ENCODE results near the gene VWC2L. TPM values are rescaled to one million over a fixed set of nuclear protein-coding genes. Genes with fewer than 3 reads are reported as not detected.

Gene VWC2L
- polyA plus RNA-seq, 2 of the 4 experiments (the other 2 are of a cell fraction): not detected

DNA sequence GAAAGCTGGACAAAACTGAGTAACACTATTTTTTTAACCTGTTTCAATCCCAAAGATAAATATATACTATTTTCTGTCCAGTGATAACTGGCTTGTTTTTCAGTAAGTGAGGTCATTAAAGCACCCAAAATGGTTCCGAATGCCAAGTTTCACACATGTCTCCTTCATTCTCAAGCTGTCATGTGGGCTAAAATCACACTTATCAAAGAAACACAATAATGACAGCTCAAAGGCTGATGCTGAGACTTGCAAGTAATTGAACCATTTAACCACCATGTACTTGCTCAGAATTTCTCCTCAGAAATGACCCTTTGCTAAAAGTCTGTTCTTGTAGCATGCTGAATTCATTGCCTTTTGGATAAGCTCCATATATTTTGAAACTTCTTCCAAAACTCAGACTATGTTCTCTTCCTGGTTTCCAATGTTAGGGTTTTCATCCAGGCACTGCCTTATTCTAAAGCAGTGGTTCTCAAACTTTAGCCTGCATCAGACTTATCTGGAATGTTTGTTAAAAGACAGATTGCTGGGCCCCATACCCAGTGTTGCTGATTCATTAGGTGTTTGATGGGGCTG, 149.8 kb downstream of the VWC2L start:
- FAIRE-seq: no peak
- ATAC-seq: no peak
- no peak for TF ChIP-seq ZC3H11A (IDR thresholded peaks at IDR 0.05)
- TF ChIP-seq RNF2 (IDR thresholded peaks at IDR 0.05; ENCODE audit: borderline replicate concordance, low read depth): no peak
- no peak for TF ChIP-seq CBX2 (IDR thresholded peaks at IDR 0.05; ENCODE audit: borderline replicate concordance, low read depth)
- no peak for TF ChIP-seq HEYL (CRISPR knock-in tag; IDR thresholded peaks at IDR 0.05)
- TF ChIP-seq, protein P1, sequence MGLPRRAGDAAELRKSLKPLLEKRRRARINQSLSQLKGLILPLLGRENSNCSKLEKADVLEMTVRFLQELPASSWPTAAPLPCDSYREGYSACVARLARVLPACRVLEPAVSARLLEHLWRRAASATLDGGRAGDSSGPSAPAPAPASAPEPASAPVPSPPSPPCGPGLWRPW (IDR thresholded peaks at IDR 0.05): no peak
- no peak for TF ChIP-seq SREBF2 (IDR thresholded peaks at IDR 0.05)
- no peak for TF ChIP-seq CTCF (IDR thresholded peaks at IDR 0.05)
- TF ChIP-seq ZSCAN20 (CRISPR knock-in tag; IDR thresholded peaks at IDR 0.05): no peak
- no peak for TF ChIP-seq NPAS2 (CRISPR knock-in tag; IDR thresholded peaks at IDR 0.05; ENCODE audit: borderline replicate concordance)
- no peak for TF ChIP-seq ZFP36 (IDR thresholded peaks at IDR 0.05; ENCODE audit: borderline replicate concordance, partially characterized antibody)
- no peak for TF ChIP-seq HOXB5 (CRISPR knock-in tag; IDR thresholded peaks at IDR 0.05)
- no peak for TF ChIP-seq KDM5A (IDR thresholded peaks at IDR 0.05)
- no peak for TF ChIP-seq PHF8 (IDR thresholded peaks at IDR 0.05; ENCODE audit: borderline replicate concordance, low read depth)
- TF ChIP-seq BHLHE40 (IDR thresholded peaks at IDR 0.05; ENCODE audit: low read depth, low read length): no peak
- no peak for TF ChIP-seq JUNB (IDR thresholded peaks at IDR 0.05)
- TF ChIP-seq TFCP2L1 (CRISPR knock-in tag; IDR thresholded peaks at IDR 0.05): no peak
- TF ChIP-seq EP300 (IDR thresholded peaks at IDR 0.05): no peak
- TF ChIP-seq RARB (CRISPR knock-in tag; IDR thresholded peaks at IDR 0.05): no peak
- no peak for TF ChIP-seq CHD2 (IDR thresholded peaks at IDR 0.05; ENCODE audit: low read length, partially characterized antibody)
- no peak for TF ChIP-seq EHF (CRISPR knock-in tag; IDR thresholded peaks at IDR 0.05)
- POLR2A ChIA-PET: no interaction called here
- CTCF ChIA-PET: no interaction called here
- Histone ChIP-seq H3K4me1 (no peaks in the 10 kb centered on the region), H3K4me2 (no peak overlapping the region), H3K4me3 (no peak overlapping the region), H3K27ac (no peak overlapping the region), H3K9me3 (no peaks in the 10 kb centered on the region)
- 91% methylated on average over 1 of the region's 1 CpG for WGBS (ENCODE audit: missing lambda C conversion rate)
- DNase-seq (ENCODE audit: low read depth in 1 of 2, low spot score in 1 of 2): no peak

DNA sequence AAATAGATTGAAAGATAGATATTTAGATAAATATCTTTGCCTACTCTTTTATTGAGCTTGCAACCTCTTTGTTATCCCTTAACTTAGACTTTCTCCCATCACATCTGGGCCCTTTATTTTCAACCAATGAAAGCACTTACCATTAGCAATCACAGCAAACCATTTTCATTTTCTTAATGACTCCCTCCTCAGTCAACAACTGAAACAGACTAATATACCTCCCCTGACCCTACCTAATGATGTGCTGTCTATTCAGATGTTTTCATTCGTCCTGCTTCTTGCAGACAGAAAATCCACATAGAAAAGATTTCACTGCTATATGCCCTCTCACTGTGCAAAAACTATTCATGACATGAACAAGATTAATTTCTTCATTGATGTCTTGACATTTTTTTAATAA, 154.4 kb downstream of the VWC2L start:
- H3K27ac ChIP-seq: no peak overlapping the region
- no peak for DNase-seq (ENCODE audit: low read depth in 1 of 2, low spot score in 1 of 2)
- ChIA-PET POLR2A (no interaction called here), CTCF (no interaction called here)
- no peak for FAIRE-seq
- H3K4me1 ChIP-seq: no peaks in the 10 kb centered on the region
- no peak overlapping the region for H3K4me2 ChIP-seq
- no peak for TF ChIP-seq HOXB5 (CRISPR knock-in tag; IDR thresholded peaks at IDR 0.05)
- TF ChIP-seq POLR2A (IDR thresholded peaks at IDR 0.05; ENCODE audit: low read length): no peak
- TF ChIP-seq, protein P2, sequence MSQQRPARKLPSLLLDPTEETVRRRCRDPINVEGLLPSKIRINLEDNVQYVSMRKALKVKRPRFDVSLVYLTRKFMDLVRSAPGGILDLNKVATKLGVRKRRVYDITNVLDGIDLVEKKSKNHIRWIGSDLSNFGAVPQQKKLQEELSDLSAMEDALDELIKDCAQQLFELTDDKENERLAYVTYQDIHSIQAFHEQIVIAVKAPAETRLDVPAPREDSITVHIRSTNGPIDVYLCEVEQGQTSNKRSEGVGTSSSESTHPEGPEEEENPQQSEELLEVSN (IDR thresholded peaks at IDR 0.05; ENCODE audit: borderline replicate concordance, low read depth): no peak
- no peak for TF ChIP-seq SREBF2 (IDR thresholded peaks at IDR 0.05)
- TF ChIP-seq HDAC2 (IDR thresholded peaks at IDR 0.05): no peak
- no peak for TF ChIP-seq RNF2 (IDR thresholded peaks at IDR 0.05; ENCODE audit: borderline replicate concordance, low read depth)
- TF ChIP-seq RCOR1 (IDR thresholded peaks at IDR 0.05; ENCODE audit: low read depth, low read length): no peak
- no peak for TF ChIP-seq ZSCAN20 (CRISPR knock-in tag; IDR thresholded peaks at IDR 0.05)
- WGBS (ENCODE audit: missing lambda C conversion rate): 12% methylated on average over 1 of the region's 1 CpG
- no peak overlapping the region for H3K4me3 ChIP-seq
- no peaks in the 10 kb centered on the region for H3K9me3 ChIP-seq
- no peak for ATAC-seq

DNA sequence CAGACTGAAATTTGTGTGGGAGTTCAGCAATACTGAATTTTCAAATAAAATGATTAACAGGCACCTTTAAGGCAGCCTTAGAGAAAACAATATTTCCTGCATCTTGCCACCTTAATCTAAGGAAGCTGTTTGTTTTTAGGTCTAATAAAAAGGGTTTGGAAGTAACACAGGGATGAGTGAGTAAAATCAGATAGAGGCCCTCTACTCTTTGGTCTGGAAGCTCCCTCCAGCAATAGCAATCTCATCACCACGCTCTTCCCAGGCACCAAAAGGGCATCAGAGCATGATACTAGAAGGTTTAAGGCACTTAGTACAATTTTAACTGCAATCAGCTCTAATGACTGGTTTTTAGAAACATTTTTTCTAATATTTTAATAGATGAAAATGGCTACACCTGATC, 155.6 kb downstream of the VWC2L start:
- CTCF ChIA-PET: no interaction called here
- FAIRE-seq: no peak
- ATAC-seq: no peak
- Histone ChIP-seq H3K27ac (no peak overlapping the region), H3K9me3 (no peaks in the 10 kb centered on the region), H3K4me1 (no peaks in the 10 kb centered on the region), H3K4me3 (no peak overlapping the region), H3K4me2 (no peak overlapping the region)
- 10% methylated on average over 1 of the region's 1 CpG for whole genome bisulfite sequencing (ENCODE audit: missing lambda C conversion rate)
- TF ChIP-seq CTCF (IDR thresholded peaks at IDR 0.05): no peak
- TF ChIP-seq MYC (IDR thresholded peaks at IDR 0.05; ENCODE audit: borderline replicate concordance, low read length): no peak
- TF ChIP-seq ZNF302 (CRISPR knock-in tag; IDR thresholded peaks at IDR 0.05): no peak
- DNase-seq (ENCODE audit: low read depth in 1 of 2, low spot score in 1 of 2): no peak
- POLR2A ChIA-PET: no interaction called here
